ENCODE measurements around the gene GRAMD4.

GRAMD4 gene

GRCh38 chr22:46579751-46580449, 40.3 kb upstream of the GRAMD4 start:
- Mint-ChIP-seq H3K4me3 (no peak overlapping the region), H3K36me3 (no peaks in the 10 kb centered on the region), H3K9me3 (no peaks in the 10 kb centered on the region), H3K27me3 (no peaks in the 10 kb centered on the region), H3K4me1 (peaks cover 84% of the 10 kb centered on the region), H3K27ac (peak overlapping the region; percentile 14)
- no peak for ATAC-seq

- no peak for ATAC-seq
- peak overlapping the region; percentile 52 for H3K4me3 Mint-ChIP-seq
- peaks cover 81% of the 10 kb centered on the region for H3K4me1 Mint-ChIP-seq
- H3K27ac Mint-ChIP-seq = peak overlapping the region; percentile 63
- H3K27me3 Mint-ChIP-seq = no peaks in the 10 kb centered on the region
- no peaks in the 10 kb centered on the region for H3K36me3 Mint-ChIP-seq
- no peaks in the 10 kb centered on the region for H3K9me3 Mint-ChIP-seq
Observed at GRCh38 chr22:46580940-46581537, 39.1 kb upstream of the GRAMD4 start.

GRCh38 chr22:46581538-46582244, 38.5 kb upstream of the GRAMD4 start:
- H3K9me3 Mint-ChIP-seq = no peaks in the 10 kb centered on the region
- H3K4me3 Mint-ChIP-seq = peak overlapping the region; percentile 52
- peaks cover 84% of the 10 kb centered on the region for H3K4me1 Mint-ChIP-seq
- H3K27me3 Mint-ChIP-seq = no peaks in the 10 kb centered on the region
- peak overlapping the region; percentile 63 for H3K27ac Mint-ChIP-seq
- no peaks in the 10 kb centered on the region for H3K36me3 Mint-ChIP-seq
- ATAC-seq = no peak

GRCh38 chr22:46582281-46582933, 37.8 kb upstream of the GRAMD4 start:
- Mint-ChIP-seq H3K27ac (peak overlapping the region; percentile 62), H3K4me1 (peaks cover 91% of the 10 kb centered on the region), H3K36me3 (no peaks in the 10 kb centered on the region)

GRCh38 chr22:46583571-46583970, 36.6 kb upstream of the GRAMD4 start:
- H3K27me3 Mint-ChIP-seq = no peaks in the 10 kb centered on the region
- no peak overlapping the region for H3K4me3 Mint-ChIP-seq
- no peak for ATAC-seq
- H3K27ac Mint-ChIP-seq = peak overlapping the region; percentile 62
- no peaks in the 10 kb centered on the region for H3K9me3 Mint-ChIP-seq
- no peaks in the 10 kb centered on the region for H3K36me3 Mint-ChIP-seq
- peaks cover 91% of the 10 kb centered on the region for H3K4me1 Mint-ChIP-seq

More at GRCh38 chr22:46582281-46582933, 37.8 kb upstream of the GRAMD4 start:
- H3K27me3 Mint-ChIP-seq = no peaks in the 10 kb centered on the region
- no peak for ATAC-seq
- H3K9me3 Mint-ChIP-seq = no peaks in the 10 kb centered on the region
- H3K4me3 Mint-ChIP-seq = no peak overlapping the region

- Mint-ChIP-seq H3K4me3 (no peak overlapping the region), H3K4me1 (peaks cover 91% of the 10 kb centered on the region), H3K9me3 (no peaks in the 10 kb centered on the region), H3K36me3 (no peaks in the 10 kb centered on the region), H3K27ac (peak overlapping the region; percentile 62), H3K27me3 (no peaks in the 10 kb centered on the region)
- ATAC-seq = no peak
Observed at GRCh38 chr22:46584081-46584921, 35.9 kb upstream of the GRAMD4 start.

GRCh38 chr22:46585340-46586122, 34.7 kb upstream of the GRAMD4 start:
- H3K27me3 Mint-ChIP-seq = no peaks in the 10 kb centered on the region

GRCh38 chr22:46586123-46586519, 34.1 kb upstream of the GRAMD4 start:
- no peaks in the 10 kb centered on the region for H3K9me3 Mint-ChIP-seq
- no peak for ATAC-seq
- H3K4me1 Mint-ChIP-seq = peaks cover 92% of the 10 kb centered on the region
- no peaks in the 10 kb centered on the region for H3K27me3 Mint-ChIP-seq
- H3K36me3 Mint-ChIP-seq = no peaks in the 10 kb centered on the region
- H3K27ac Mint-ChIP-seq = peak overlapping the region; percentile 96
- no peak overlapping the region for H3K4me3 Mint-ChIP-seq

More at GRCh38 chr22:46585340-46586122, 34.7 kb upstream of the GRAMD4 start:
- H3K4me3 Mint-ChIP-seq = peak overlapping the region; percentile 22
- no peak for ATAC-seq
- peaks cover 91% of the 10 kb centered on the region for H3K4me1 Mint-ChIP-seq
- no peaks in the 10 kb centered on the region for H3K36me3 Mint-ChIP-seq
- no peaks in the 10 kb centered on the region for H3K9me3 Mint-ChIP-seq
- peak overlapping the region; percentile 62 for H3K27ac Mint-ChIP-seq

GRCh38 chr22:46586531-46587011, 33.6 kb upstream of the GRAMD4 start:
- Mint-ChIP-seq H3K27me3 (no peaks in the 10 kb centered on the region), H3K36me3 (no peaks in the 10 kb centered on the region), H3K9me3 (no peaks in the 10 kb centered on the region), H3K4me1 (peaks cover 91% of the 10 kb centered on the region), H3K27ac (peak overlapping the region; percentile 96), H3K4me3 (peak overlapping the region; percentile 79)
- no peak for ATAC-seq

- peak overlapping the region; percentile 96 for H3K27ac Mint-ChIP-seq
- peaks cover 90% of the 10 kb centered on the region for H3K4me1 Mint-ChIP-seq
- H3K4me3 Mint-ChIP-seq = peak overlapping the region; percentile 79
- no peaks in the 10 kb centered on the region for H3K9me3 Mint-ChIP-seq
- H3K27me3 Mint-ChIP-seq = no peaks in the 10 kb centered on the region
- peak; percentile 82 for ATAC-seq
- no peaks in the 10 kb centered on the region for H3K36me3 Mint-ChIP-seq
Observed at GRCh38 chr22:46587061-46587460, 33.1 kb upstream of the GRAMD4 start.

- Mint-ChIP-seq H3K9me3 (no peaks in the 10 kb centered on the region), H3K36me3 (no peaks in the 10 kb centered on the region), H3K4me3 (peak overlapping the region; percentile 79), H3K27ac (peak overlapping the region; percentile 96), H3K4me1 (peaks cover 90% of the 10 kb centered on the region), H3K27me3 (no peaks in the 10 kb centered on the region)
- peak; percentile 92 for ATAC-seq
Observed at GRCh38 chr22:46587492-46588278, 32.5 kb upstream of the GRAMD4 start.

GRCh38 chr22:46588279-46589140, 31.7 kb upstream of the GRAMD4 start:
- peak overlapping the region; percentile 79 for H3K4me3 Mint-ChIP-seq
- no peak for ATAC-seq
- peak overlapping the region; percentile 96 for H3K27ac Mint-ChIP-seq
- H3K36me3 Mint-ChIP-seq = no peaks in the 10 kb centered on the region
- H3K9me3 Mint-ChIP-seq = no peaks in the 10 kb centered on the region
- H3K27me3 Mint-ChIP-seq = no peaks in the 10 kb centered on the region
- peaks cover 90% of the 10 kb centered on the region for H3K4me1 Mint-ChIP-seq
